Right lobe of liver (tissue), 4 donors: Measurements from ENCODE around the gene HSD17B2.

Experiments used
- CTCF ChIP-seq, 4 donors: fragments of 200-600 bp in 3 of 4; fragments of 450-650 bp in 1 of 4; IDR thresholded peaks; one replicate each; pipeline versions ENCODE4 v1.5.1 to v1.8.0; 2016 to 2022; ENCODE audit warnings: antibody characterized with exemption in 4 of 4, mild to moderate bottlenecking in 2 of 4
- POLR2A ChIP-seq: fragments of 450-650 bp; IDR thresholded peaks from one replicate; pipeline ENCODE4 v1.6.1; 2017; ENCODE audit warnings: antibody characterized with exemption, mild to moderate bottlenecking
- donor health status: DM: no; HTN: no; CAD: no.
- donor health status: DM: no; HTN: no; CAD: no.
- donor health status: DM: no; HTN: yes; CAD: no.

DNA sequence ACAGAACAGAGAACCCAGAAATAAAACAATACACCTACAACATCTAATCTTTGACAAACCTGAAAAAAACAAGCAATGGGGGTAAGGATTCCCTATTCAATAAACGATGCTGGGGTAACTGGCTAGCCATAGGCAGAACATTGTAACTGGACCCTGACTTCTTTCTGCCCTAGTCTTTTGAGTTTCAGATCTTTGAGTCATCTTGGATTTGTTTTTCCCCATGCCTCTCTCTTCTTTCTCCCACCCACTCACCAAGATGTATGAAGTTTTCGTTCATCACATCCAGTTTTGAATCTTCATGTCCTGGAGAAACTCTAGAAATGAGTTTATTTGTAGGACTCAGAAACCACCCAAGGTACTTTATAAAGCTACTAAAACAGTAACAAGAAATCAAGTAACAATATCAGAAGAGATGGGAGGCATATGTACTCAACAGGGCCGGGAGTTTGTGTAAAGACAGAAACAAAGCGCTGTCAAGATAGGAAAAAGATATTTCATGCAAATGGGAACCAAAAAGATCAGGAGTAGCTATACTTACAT is 39.0 kb downstream of the HSD17B2 start:
- TF ChIP-seq CTCF (IDR thresholded peaks at IDR 0.05), result no peak
- TF ChIP-seq POLR2A, result no peak
